GM21786 (cell line): ENCODE results near the gene SEMA6A.

Experiments used
- ATAC-seq: cut with Tn5 transposase; IDR thresholded peaks from one replicate; pipeline ENCODE4 v1.9.1; 2021; ENCODE audit not compliant: unreplicated experiment

Gene SEMA6A

DNA sequence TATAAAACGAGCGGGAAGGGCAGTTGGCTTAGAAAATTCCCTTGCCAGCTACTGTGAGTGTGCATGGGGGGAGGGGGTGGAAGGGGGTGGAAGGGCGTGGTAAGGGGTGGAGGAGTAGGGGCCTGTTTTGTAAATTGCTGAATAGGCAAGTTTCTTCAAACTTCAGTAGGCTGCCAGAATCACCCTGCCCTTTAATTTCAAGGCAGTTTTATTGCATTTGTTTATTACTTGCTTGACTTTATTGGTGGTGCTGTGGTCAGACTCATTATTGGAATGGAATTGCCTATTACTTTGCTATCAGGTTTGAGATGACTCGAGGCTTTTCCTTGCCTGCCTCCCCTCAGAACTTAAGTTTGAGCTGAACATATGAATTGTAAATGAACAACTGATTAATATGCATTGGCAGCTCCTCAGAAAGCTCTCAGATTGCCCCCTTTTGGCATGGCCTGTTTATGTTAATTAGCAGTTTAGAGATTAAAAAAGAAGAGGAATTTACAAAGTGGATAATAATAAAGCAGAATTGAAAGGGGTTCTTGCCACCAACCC is 76.0 kb downstream of the SEMA6A start:
- ATAC-seq, result no peak

DNA sequence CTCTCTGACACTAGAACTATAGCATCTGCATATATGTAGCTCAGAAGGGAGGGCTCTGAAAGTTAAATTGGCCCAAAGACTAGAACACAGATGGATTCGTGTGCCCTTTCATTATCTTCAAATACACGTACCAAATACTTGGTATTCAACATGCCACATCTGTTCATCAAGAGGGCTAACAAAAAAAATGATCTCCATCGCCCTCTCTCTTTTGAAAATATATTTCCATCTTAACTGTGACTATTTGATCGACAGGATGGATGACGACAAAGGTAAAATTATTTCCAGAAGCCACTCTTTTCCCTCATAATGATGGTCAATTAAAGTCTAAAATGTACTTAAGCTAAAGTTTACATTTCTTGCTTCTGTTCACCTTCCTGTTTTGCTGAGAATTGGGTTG is 77.0 kb downstream of the SEMA6A start:
- ATAC-seq, result no peak

DNA sequence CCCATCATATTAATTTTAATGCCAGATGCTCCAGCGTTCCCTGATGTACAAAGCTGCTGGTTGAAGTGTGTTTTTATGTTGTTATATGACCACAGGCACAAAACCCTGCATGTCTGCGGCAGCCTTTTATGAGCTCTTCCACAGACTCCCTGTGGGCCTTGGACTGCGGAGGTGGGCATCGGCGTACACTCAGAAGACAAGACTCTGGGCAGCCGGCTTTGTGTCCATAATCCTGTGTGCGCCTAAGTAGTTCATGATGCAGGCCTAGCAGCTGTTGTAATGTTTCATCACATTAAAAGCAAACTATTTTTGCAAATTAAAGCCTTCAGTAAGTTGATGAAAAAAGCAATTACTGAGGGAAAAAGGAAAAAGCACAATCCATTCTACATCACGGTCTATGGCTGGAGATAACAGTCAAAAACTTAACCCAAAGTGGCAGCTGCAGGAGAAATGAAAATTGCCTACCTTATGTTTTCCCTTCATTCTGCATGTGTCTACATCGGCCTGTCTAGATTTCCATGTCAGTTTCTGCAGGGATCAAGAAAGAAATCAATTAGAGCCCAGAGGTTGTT is 78.8 kb downstream of the SEMA6A start:
- ATAC-seq, result no peak

DNA sequence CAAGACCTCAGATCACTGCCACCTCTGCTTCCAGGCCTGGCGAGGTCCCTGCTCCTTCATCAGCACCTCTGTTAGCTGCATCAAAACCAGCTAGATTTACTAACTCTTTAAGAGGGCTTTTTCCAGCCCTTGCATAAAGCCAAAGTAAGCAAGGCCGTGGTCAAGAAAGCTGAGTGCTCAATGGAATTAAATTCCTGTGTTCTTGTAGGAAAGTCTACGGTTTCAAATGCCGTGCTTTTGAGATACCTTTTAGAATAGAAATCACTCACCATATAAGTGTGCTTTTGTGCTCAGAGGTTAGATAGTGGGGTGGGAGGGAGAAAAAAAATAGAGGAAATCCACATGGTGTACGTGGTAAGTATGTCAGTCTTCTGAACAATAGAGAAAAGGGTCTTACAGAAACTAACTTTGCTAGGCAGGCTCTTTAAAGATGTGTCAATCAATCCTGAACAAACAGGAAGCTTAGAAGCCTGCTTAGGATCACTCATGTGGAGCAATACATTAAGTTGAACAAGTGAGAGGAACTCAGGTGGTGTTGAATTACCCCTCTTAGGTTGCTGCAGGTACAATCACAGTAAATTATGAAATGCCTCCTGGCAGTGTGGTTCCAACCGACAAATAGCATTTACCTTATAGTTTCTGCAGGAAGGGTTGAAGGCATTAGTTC is 79.7 kb downstream of the SEMA6A start:
- no peak for ATAC-seq

DNA sequence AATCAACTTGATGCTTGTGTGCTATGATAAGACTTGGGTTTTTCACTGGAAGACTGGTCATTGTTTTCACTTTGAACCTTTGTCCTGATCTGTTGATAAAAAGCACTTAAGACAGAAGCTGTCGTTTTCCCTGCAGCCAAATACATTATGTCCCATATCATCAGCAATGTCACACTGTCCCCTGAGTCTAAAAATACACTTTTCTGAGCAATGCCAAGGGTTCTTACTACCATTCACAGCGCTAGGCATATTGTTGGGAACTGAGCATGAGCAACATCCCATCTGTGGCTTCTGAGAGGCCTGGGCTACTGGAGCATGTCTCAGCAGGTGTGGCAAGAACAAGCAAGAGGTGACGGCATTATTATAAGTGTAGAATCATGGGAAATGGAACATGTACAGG is 81.8 kb downstream of the SEMA6A start:
- peak; percentile 38 for ATAC-seq

GRCh38 chr5:116492016-116492623 is 82.5 kb downstream of the SEMA6A start:
- peak; percentile 68 for ATAC-seq

- ATAC-seq, result no peak
These were observed 86.1 kb downstream of the SEMA6A start for GRCh38 chr5:116488356-116489041.

GRCh38 chr5:116487045-116487444 is 87.6 kb downstream of the SEMA6A start:
- ATAC-seq, result no peak

DNA sequence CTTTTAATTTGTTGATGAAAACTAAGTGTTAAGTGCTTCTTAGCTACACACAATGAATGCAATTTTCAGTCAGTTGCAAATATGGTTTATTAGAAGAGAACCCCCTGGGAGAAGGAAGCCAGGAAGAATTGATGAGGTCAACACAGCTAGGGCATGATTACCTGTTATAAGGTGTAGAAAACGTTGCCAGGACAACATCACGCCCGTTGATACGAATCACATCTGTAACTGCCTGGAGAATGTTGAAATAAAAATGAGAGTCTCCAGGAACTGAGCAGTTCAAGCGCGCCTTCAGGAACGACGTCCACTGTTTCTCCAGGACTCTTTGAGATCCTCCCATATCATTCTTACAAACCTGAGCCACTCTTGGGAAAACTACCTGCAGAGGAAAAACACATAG is 88.0 kb downstream of the SEMA6A start:
- no peak for ATAC-seq

DNA sequence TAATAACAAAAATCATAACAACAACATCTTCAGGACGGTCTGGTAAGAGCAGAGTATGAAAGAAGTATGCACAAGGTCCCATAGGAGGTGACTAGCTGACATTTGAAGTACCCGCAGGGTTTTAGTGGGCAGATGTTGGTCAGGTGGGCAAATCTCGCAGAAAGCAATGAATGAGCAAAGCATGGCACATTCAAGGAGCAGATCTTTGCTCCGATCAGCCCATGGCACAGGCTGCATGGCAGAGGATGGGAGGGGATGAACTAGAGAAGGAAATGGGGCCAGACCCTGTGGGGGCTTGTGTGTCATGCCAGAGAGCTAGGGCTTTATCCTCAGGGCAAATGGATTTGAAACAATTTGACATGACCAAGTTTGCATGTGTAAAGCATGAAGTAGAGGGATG is 90.0 kb downstream of the SEMA6A start:
- ATAC-seq, result no peak

- ATAC-seq, result no peak
These were observed 92.2 kb downstream of the SEMA6A start for GRCh38 chr5:116482394-116482793.

GRCh38 chr5:116480894-116481510 is 93.6 kb downstream of the SEMA6A start:
- no peak for ATAC-seq

GRCh38 chr5:116479776-116480675 is 94.6 kb downstream of the SEMA6A start:
- no peak for ATAC-seq

DNA sequence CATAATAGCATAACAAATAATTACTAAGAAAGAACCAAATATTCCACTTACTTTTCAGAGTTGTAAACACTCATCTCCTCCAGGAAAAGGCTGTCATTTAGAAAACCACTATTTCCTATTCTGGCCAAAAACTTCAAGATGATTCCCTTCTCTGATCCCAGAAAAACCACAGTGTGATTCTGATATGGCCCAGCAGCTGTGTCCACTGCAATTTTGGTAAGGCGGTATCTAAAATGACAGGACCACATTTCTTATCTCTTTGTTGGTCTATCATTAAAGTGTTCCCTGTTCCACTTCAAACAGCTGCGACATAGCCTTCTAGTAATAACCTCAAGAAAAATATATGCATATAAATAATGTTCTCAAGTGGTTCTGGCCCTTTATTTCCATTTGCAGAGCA is 96.1 kb downstream of the SEMA6A start:
- no peak for ATAC-seq

GRCh38 chr5:116476897-116477537 is 97.6 kb downstream of the SEMA6A start:
- ATAC-seq, result no peak

DNA sequence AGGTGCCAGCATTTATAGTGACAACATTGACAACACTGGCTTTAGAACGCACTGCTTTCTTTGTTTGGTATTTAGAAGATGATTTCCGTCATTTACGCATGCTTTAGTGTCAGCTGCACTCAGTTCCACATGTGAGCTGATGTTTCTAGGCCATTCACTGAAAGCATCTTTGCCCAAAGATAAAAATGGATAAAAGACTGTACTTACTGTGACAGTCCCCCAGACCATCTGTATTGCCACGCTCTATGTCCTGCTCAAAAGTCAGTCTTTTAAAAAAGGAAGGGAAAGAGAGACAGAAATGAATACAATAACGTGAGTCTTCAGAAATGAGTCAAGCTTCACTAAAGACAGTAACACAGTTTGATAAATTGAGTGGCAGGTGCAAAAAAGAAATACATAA is 99.3 kb downstream of the SEMA6A start:
- peak; percentile 61 for ATAC-seq

- no peak for ATAC-seq
These were observed 100.9 kb downstream of the SEMA6A start for GRCh38 chr5:116473706-116474105.

GRCh38 chr5:116472274-116472673 is 102.3 kb downstream of the SEMA6A start:
- ATAC-seq, result no peak

DNA sequence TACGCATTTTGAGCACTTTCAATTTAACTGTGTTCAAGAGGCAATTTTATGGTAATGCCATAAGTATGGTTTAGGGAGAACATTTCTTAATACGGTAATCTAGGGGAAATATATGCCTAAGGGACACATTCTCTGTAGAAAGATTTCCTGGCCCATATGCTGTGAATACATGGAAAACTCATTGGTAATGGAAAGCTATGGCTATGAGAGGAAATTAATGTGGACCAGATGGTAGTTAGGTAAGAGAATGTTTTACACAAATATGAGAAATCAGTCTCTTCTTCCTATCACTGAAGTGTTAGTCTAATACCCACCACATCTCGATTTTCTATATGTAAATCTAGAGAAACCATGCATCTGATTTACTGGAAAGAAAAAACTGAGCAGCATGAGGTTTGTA is 105.0 kb downstream of the SEMA6A start:
- no peak for ATAC-seq

DNA sequence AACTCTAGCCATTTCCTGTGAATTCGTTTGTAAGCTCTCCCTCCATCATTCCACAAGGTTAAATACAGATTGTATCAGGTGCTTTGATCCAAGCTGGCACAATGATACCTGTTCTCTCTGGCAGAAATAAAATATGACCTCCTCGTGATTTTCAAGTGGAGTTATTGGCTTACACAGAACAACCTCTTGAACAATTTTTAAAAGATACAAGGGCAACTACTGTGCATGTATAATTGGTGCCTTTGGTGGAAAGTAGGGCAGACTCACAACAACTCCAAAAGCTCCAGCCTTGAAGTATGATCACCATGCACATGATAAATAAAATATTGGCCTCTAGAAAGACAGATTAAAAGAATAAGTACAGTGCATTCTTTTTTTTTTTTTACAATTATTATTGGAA is 106.0 kb downstream of the SEMA6A start:
- no peak for ATAC-seq
